Kidney (tissue), 14 donors: Measurements from ENCODE around the gene ZNF644. TPM values are rescaled to one million over a fixed set of nuclear protein-coding genes. Genes with fewer than 3 reads are reported as not detected.

ENCODE experiments used
- DNase-seq, 5 donors: peaks; one replicate each; pipeline ENCODE4 v3.0.0-alpha.2; 2013 to 2020
- FAIRE-seq: peaks from 2 replicates; lab custom pipeline; 2012; peaks lifted over from hg19 to GRCh38; lab: Jason Lieb, UNC
- H3K27ac ChIP-seq, 2 donors: one replicate each; pipeline ENCODE4 v1.7.0; 2013; ENCODE audit warnings: low read depth in 2 of 2, low read length in 2 of 2, inconsistent platforms in 1 of 2
- H3K27me3 ChIP-seq: one replicate; pipeline ENCODE4 v1.7.1; 2013; ENCODE audit warnings: low read length, inconsistent platforms; ENCODE audit not compliant: control insufficient read depth, insufficient read depth
- H3K36me3 ChIP-seq, 3 donors: one replicate each; pipeline versions ENCODE4 v1.7.0 to v1.7.1; 2013; ENCODE audit warnings: low read length in 3 of 3, control low read depth in 1 of 3, inconsistent platforms in 1 of 3; ENCODE audit not compliant: insufficient read depth in 3 of 3, control insufficient read depth in 2 of 3
- H3K4me1 ChIP-seq, 3 donors: one replicate each; pipeline versions ENCODE4 v1.7.0 to v1.7.1; 2013; ENCODE audit warnings: low read length in 3 of 3, inconsistent platforms in 1 of 3, low read depth in 1 of 3; ENCODE audit not compliant: control insufficient read depth in 2 of 3, insufficient read depth in 2 of 3
- H3K4me3 ChIP-seq, 3 donors: one replicate each; pipeline versions ENCODE4 v1.7.0 to v1.8.1; 2013; ENCODE audit warnings: low read length in 3 of 3, control low read depth in 1 of 3, inconsistent platforms in 1 of 3
- H3K9ac ChIP-seq, 3 donors: one replicate each; pipeline versions ENCODE4 v1.7.0 to v1.7.1; 2013; ENCODE audit warnings: low read length in 3 of 3, control low read depth in 1 of 3, inconsistent platforms in 1 of 3
- H3K9me3 ChIP-seq, 3 donors: one replicate each; pipeline versions ENCODE4 v1.7.0 to v1.7.1; 2013; ENCODE audit warnings: low read length in 3 of 3, control low read depth in 1 of 3, inconsistent platforms in 1 of 3; ENCODE audit not compliant: control insufficient read depth in 2 of 3, insufficient read depth in 1 of 3
- CTCF ChIP-seq: IDR thresholded peaks from 3 replicates; pipeline ENCODE4 v1.5.1; 2012; ENCODE audit warnings: mild to moderate bottlenecking, moderate library complexity, borderline replicate concordance; ENCODE audit not compliant: insufficient read depth; ENCODE audit errors: extremely low read depth
- intact Hi-C: fragments of 100-400 bp; cut with DNase I; formaldehyde crosslinking; loops from one replicate; pipeline ENCODE4 v1.11.1; 2022
- polyA plus RNA-seq: library from polyadenylated mRNA; stranded (reverse); fragments of 350-450 nt; fragmentation: Illumina TruSeq; extraction: RNeasy Lipid Tissue Mini Kit (QIAGEN cat#74804); gene quantifications from one replicate; pipeline ENCODE4 v1.2.3, GENCODE V29; 2014; ENCODE audit warnings: low read depth, low replicate concordance; ENCODE audit not compliant: insufficient read depth
- total RNA-seq: library from RNA; stranded (reverse); fragmentation: NEBNext Ultra II Directional; extraction: Animal tissue kit (Norgen Biotek cat#: 25700); gene quantifications from one replicate; pipeline ENCODE4 v1.2.1, GENCODE V29; 2021
- donor health status: control.
- donor health status: control.
- donor health status: control.
- donor health status: control.
- donor health status: control.
- donor health status: DM: yes; HTN: yes; CAD: no.
- donor health status: Normal renal cell carcinoma (clear cell type).

Gene ZNF644
- total and polyA plus RNA-seq, 2 donors from 2014 or later = 10.5 to 60.4 TPM

- DNase-seq = no peak
- no peak for TF ChIP-seq CTCF
Observed at GRCh38 chr1:90959352-90960206, 62.3 kb downstream of the ZNF644 start.

GRCh38 chr1:90957497-90957896 lies 64.3 kb downstream of the ZNF644 start:
- intact Hi-C loops = no loop called here
- no peak overlapping the region for H3K27ac ChIP-seq
- H3K36me3 ChIP-seq = peaks cover 0 to 7% (median 0%) of the 10 kb centered on the region in 3 donors
- H3K4me1 ChIP-seq = no peaks in the 10 kb centered on the region
- no peak overlapping the region for H3K4me3 ChIP-seq
- FAIRE-seq (no peak), DNase-seq (no peak)
- H3K27me3 ChIP-seq = no peaks in the 10 kb centered on the region
- no peak overlapping the region for H3K9ac ChIP-seq
- peaks cover 0 to 6% (median 5%) of the 10 kb centered on the region in 3 donors for H3K9me3 ChIP-seq
- TF ChIP-seq CTCF = no peak

More at GRCh38 chr1:90959352-90960206, 62.3 kb downstream of the ZNF644 start:
- no peak for FAIRE-seq
- Histone ChIP-seq H3K36me3 (peaks cover 0 to 7% (median 0%) of the 10 kb centered on the region in 3 donors), H3K27ac (no peak overlapping the region), H3K27me3 (no peaks in the 10 kb centered on the region), H3K9ac (no peak overlapping the region), H3K4me1 (no peaks in the 10 kb centered on the region), H3K4me3 (no peak overlapping the region), H3K9me3 (peaks cover 0 to 6% (median 5%) of the 10 kb centered on the region in 3 donors)
- intact Hi-C loops = no loop called here

GRCh38 chr1:90955769-90956168 lies 66.1 kb downstream of the ZNF644 start:
- FAIRE-seq (no peak), DNase-seq (no peak)
- Histone ChIP-seq H3K4me3 (no peak overlapping the region), H3K27me3 (no peaks in the 10 kb centered on the region), H3K4me1 (no peaks in the 10 kb centered on the region), H3K27ac (no peak overlapping the region), H3K36me3 (peaks cover 0 to 7% (median 0%) of the 10 kb centered on the region in 3 donors), H3K9ac (no peak overlapping the region), H3K9me3 (peaks cover 0 to 6% (median 5%) of the 10 kb centered on the region in 3 donors)
- no peak for TF ChIP-seq CTCF
- intact Hi-C loops = no loop called here
